Testis (tissue), 2 donors: ENCODE measurements around the gene APH1B.

Experiments used
- POLR2A ChIP-seq: fragments of 450-650 bp; IDR thresholded peaks from one replicate; pipeline ENCODE4 v1.6.1; 2017; ENCODE audit warnings: antibody characterized with exemption, mild to moderate bottlenecking, moderate library complexity
- TF ChIP-seq, protein P1 (sequence below), 3 experiments: fragments of 450-650 bp in 2 of 3; fragments of 200-600 bp in 1 of 3; sonication (generic) in 1 of 3; IDR thresholded peaks; one replicate each; pipeline ENCODE4 v1.5.1; 2016 to 2019; ENCODE audit warnings: antibody characterized with exemption in 3 of 3, mild to moderate bottlenecking in 2 of 3, moderate library complexity in 1 of 3

DNA sequence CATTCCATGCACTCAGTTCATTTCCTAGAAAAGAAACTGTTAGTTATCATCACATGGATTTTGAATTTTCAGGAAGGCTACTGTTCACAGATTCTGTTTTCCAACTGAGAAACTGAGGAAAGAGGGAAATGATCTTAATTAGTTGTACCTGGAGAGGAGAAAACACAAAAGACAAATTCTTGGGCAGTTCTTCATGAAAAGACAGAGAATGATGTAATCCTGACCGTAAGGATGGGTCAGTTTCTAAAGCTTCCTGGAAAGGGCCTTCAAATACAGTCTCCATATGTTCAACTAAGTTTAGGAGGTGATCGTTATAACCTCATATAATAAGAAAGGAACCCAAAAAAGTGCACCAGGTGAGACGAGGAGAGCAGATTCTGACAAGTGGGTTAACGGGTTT is 59.6 kb downstream of the APH1B start:
- TF ChIP-seq, protein P1, sequence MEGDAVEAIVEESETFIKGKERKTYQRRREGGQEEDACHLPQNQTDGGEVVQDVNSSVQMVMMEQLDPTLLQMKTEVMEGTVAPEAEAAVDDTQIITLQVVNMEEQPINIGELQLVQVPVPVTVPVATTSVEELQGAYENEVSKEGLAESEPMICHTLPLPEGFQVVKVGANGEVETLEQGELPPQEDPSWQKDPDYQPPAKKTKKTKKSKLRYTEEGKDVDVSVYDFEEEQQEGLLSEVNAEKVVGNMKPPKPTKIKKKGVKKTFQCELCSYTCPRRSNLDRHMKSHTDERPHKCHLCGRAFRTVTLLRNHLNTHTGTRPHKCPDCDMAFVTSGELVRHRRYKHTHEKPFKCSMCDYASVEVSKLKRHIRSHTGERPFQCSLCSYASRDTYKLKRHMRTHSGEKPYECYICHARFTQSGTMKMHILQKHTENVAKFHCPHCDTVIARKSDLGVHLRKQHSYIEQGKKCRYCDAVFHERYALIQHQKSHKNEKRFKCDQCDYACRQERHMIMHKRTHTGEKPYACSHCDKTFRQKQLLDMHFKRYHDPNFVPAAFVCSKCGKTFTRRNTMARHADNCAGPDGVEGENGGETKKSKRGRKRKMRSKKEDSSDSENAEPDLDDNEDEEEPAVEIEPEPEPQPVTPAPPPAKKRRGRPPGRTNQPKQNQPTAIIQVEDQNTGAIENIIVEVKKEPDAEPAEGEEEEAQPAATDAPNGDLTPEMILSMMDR (IDR thresholded peaks at IDR 0.05), result no peak
- TF ChIP-seq POLR2A, result no peak
